RPMI8226 (cell line): ENCODE results near the gene CC2D1A.
"Not testable (repeated sequence)": the region's sequence is repeated elsewhere in the genome, so short reads cannot be mapped to it uniquely, and the experiment has no call there.

ENCODE experiments used
- DNase-seq: peaks from one replicate; pipeline ENCODE4 v3.0.0-alpha.2; 2015

CC2D1A gene

GRCh38 chr19:13913352-13913751, 7.4 kb downstream of the CC2D1A start:
- DNase-seq = no peak

- no peak for DNase-seq
Observed at GRCh38 chr19:13914777-13915176, 8.8 kb downstream of the CC2D1A start.

- DNase-seq = no peak
Observed at GRCh38 chr19:13917888-13918406, 11.9 kb downstream of the CC2D1A start.

DNA sequence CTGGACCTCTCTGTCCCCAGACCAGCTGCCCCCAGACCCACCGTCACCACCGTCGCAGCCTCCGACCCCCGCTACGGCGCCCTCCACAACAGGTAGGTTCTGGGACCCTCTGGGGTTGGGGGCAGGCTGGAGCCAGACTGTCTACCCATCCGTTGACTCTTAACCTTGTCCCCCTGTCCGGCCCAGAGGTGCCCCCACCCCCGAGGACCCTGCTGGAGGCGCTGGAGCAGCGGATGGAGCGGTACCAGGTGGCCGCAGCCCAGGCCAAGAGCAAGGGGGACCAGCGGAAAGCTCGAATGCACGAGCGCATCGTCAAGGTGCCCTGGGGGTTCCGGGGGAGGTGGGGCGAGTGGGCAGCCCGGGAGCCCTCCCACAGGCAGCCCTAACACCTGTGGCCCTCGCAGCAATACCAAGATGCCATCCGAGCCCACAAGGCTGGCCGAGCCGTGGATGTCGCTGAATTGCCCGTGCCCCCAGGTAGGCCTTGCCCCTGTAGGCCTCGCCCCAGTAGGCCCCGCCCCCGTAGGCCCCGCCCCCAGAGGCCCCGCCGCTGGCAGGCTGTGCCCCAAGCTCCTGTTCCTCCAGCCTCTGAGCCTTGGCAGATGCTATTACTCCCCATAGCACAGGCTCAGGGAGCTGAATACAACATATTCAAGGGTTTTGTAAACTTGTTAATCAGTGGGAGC, 12.9 kb downstream of the CC2D1A start:
- no peak for DNase-seq

DNA sequence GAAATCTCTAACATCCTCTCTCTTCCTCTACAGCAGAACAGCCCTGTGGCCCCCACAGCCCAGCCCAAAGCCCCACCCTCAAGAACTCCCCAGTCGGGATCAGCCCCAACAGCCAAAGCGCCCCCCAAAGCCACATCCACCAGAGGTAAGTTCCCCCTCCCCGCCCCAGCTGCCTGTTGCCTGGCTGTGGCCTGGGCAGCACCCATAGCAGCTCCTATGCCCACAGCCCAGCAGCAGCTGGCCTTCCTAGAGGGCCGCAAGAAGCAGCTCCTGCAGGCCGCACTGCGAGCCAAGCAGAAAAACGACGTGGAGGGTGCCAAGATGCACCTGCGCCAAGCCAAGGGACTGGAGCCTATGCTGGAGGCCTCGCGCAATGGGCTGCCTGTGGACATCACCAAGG, 14.5 kb downstream of the CC2D1A start:
- DNase-seq = no peak

DNA sequence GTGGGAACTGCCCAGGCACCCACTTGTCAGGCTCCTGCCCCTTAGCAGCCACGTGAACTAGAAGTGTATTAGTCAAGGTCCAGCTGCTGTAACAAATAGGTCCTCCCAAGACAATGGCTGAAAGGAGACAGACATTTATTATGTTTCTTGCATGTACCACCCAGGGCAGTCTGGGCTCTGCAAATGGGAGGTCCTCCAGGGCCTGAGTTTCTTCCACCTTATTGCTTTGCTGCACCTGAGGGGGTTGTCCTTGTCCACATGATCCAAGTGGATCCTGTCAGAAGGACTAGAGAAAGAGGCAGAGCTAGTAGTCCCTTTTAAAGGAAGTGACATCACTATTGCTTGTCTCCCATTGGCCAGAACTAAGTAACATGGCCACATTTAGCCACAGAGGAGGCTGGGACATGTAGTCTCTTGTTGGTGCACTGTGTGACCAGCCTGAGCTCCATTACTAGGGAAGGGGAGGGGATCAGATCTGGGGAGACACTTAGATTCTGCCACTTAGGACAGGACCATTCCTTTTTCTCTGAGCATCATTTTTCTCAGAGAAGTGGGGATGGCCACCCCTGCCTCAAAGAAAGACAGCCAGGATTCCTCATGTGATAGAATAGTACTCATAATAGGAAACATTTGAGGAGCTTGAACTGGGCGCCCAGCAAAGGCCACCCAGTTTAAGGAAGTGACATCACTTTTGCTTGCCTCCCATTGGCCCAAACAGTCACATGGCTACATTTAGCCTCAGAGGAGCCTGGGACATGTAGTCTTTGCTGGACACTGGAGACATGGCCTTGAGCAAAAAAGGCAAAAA, 15.1 kb downstream of the CC2D1A start:
- DNase-seq = peak; percentile 50

DNA sequence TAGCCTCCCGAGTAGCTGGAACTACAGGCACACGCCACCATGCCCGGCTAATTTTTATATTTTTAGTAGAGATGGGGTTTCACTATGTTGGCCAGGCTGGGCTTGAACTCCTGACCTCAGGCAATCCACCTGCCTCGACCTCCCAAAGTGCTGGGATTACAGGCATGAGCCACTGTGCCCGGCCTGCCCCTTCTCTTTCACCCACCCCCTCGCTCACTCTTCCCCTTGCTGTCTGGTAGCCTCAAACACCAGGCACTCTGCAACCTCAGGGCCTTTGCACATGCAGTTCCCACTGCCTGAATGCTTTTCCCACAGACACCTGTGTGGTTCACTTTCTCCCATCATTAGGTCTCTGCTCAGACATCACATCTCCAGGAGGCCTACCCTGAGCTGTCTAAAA, 16.1 kb downstream of the CC2D1A start:
- not testable (repeated sequence) for DNase-seq

DNA sequence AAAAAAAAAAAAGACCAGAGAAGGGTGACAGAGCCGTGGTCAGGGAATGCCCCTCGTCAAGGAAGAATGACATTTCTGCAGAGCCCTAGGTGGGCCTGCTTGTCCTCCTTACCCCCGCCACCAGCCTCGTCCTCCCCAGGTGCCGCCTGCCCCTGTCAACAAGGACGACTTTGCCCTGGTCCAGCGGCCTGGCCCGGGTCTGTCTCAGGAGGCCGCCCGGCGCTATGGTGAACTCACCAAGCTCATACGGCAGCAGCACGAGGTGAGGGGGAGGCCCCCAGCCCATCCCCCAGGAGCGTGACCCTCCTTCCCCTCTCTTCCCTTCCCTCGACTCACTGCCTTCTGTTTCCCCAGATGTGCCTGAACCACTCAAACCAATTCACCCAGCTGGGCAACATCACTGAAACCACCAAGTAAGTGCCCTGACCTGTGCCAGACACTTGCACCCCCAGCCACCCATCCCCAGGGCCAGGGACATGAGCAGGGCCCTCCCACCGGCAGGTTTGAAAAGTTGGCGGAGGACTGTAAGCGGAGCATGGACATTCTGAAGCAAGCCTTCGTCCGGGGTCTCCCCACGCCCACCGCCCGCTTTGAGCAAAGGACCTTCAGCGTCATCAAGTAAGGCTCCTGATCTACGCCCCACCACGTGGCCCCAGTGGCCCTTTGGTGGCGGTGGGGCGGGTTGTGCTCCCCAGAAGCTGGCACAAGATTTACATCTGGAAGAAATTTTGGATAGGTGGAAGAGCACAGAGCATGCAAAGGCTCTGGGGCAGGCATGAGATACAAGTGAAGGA, 17.4 kb downstream of the CC2D1A start:
- DNase-seq = no peak

- no peak for DNase-seq
Observed at GRCh38 chr19:13926010-13926409, 20.0 kb downstream of the CC2D1A start.

DNA sequence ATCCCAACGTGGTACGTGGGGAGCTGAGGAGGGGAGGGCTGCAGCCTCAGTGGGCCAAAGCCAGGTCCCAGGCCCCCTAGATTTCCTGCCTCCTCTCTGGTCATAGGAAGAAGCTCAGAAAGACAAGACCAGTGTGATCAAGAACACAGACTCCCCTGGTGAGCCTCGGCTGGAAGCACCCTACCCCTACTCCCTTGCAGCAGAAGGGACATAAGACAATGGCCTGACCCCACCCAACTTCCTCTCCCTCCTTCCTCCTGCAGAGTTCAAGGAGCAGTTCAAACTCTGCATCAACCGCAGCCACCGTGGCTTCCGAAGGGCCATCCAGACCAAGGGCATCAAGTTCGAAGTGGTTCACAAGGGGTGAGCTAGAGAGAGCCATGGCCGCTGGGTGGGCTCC, 20.7 kb downstream of the CC2D1A start:
- DNase-seq = no peak

DNA sequence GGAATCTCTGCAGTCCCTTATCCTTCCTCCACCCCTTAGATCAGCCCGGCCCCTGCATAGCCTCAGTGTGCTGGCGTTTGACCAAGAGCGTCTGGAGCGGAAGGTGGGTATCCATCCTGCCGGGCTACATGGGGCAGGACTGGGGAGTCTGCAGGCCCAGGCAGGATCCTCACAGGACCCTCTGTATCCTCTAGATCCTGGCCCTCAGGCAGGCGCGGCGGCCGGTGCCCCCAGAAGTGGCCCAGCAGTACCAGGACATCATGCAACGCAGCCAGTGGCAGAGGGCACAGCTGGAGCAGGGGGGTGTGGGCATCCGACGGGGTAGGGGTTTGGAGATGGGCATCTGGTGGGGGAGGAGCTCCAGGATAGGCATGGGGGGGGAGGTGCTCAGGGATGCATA, 23.3 kb downstream of the CC2D1A start:
- no peak for DNase-seq

DNA sequence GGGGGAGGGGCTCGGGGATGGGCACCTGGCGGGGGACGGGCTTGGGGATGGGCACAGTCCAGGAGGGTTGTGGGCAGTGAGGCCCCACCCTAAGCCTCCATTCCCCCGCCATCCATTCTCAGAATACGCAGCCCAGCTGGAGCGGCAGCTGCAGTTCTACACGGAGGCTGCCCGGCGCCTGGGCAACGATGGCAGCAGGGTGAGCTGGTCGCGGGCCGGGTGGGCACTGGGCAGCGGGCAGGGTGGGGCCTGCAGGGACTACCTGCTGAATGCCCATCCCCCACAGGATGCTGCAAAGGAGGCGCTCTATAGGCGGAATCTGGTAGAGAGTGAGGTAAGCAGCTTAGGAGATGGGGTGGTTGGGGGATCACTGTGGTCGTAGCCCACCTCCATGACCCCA, 24.0 kb downstream of the CC2D1A start:
- DNase-seq = no peak

DNA sequence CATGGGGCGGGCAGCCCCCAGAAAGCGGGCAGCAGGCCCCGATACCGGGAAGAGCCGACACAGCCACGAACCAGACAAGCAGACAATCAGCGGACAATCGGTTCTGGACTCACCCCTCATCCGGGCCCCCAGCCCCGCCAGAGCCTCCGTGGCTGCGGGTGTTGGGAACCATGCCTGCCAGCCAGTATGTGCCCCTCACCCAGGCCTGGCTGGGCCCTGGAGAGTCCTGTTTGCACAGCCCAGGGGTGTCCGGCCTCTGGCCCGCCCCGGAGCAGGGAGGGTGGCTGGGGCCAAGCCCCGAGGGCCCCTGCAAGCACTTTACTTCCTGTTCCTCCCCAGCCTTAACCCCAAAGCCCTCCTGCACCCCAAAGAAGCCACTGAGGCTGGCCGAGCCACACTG, 24.4 kb downstream of the CC2D1A start:
- DNase-seq = no peak

- no peak for DNase-seq
Observed at GRCh38 chr19:13931391-13932148, 25.6 kb downstream of the CC2D1A start.

GRCh38 chr19:13932149-13932637, 26.2 kb downstream of the CC2D1A start:
- DNase-seq = no peak

DNA sequence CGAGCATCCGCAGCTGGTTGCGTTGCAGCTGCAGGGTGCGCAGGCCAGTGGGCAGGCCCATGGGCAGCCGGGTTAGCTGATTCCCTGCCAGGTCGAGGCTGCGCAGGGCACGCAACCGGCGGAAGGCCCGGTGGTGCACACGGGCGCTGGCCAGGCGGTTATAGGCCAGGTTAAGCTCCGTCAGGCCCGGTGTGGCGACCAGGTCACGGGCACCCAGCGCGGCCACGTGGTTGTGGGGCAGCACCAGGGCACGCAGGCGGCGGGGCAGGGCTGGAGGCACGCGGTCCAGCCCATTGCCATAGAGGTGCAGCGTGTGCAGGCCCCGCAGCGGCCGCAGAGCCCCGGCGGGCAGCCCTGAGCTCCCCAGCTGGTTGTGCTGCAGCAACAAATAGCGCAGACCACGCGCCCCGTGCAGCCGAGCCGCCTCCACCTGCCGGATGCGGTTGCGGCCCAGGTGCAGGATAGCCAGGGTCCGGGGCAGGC, 27.0 kb downstream of the CC2D1A start:
- DNase-seq = peak; percentile 45

- no peak for DNase-seq
Observed at GRCh38 chr19:13934785-13935109, 28.7 kb downstream of the CC2D1A start.

DNA sequence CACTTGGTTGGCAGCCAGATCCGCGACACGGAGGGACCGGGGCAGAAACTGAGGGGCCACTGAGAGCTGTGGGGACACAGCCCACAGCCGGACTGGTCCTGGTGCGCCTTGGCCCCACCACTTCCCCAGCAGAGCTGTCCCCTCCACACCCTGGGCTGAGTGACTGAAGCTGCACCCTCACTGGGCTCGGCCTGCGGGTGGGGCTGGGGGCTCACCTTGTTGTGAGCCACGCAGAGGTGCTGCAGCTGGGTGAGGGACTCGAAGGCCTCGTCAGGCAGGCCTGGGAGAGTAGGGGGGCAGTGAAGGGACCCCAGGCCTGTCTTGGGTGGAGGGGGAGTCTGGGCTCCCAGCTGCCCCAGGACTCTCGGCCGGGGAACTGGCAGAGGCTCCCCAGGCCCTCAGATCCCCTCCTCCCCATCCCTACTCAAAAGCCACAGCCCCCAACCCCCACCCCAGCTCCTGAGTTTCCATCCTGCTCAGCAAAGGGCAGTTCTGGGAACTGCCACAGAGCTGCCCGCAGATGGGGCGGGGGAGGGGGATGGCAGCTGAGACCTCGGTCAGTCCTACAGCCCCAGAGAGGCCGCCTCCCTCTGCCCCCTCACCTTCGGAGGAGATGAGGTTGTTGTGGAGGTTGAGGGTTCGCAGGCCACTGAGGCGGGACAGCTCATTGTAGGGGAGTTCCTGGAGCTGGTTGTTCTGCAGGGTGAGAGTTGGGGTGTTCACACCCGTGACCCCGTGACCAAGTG, 29.9 kb downstream of the CC2D1A start:
- no peak for DNase-seq

GRCh38 chr19:13937479-13938300, 31.7 kb downstream of the CC2D1A start:
- no peak for DNase-seq

DNA sequence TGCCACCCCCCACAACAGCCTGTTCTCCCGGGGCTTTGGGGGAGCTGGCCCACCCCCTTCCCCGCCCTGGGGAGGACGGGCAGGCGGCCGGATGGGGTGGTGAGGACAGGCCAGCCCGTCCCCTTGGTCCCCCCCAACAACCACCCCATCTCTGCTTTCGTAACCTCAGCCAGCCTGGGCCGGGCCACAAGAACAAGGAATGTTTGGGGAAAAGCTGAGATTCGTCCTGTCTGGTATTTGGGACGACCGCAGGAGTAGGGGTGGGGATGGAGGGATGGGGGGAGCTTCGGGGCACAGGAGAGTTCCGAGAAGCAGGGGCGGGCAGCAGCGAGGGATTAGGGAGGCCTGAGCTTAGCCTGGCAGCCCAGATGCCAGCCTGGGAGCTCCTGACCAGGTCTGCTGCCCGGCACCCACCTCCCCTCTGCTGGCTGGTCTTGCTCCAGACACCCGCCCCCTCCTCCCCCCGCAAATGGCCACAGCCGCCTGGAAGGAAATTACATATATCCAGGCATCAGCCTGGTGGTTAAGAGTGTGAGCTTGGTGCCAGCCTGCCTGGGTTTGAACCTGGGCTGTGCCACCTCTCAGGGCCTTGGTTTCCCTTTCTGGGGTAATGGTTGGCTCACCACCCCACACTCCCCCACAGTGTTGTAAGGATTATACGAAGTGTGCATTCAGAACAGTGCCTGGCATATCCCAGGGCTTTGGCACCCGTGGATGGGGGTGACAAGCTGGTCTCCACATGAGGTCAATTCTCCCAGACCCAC, 32.5 kb downstream of the CC2D1A start, which contains the start of gene PODNL1:
TSS of gene PODNL1 (minus strand) at position 117 of the 764 bp plus-strand sequence. CDS start 236 bp downstream, outside the sequence.
- DNase-seq = no peak
